Colonic mucosa (tissue), 4 donors: Measurements from ENCODE around the gene IVL. TPM values are rescaled to one million over a fixed set of nuclear protein-coding genes. Genes with fewer than 3 reads are reported as not detected.

Source experiments
- DNase-seq: peaks from one replicate; pipeline ENCODE4 v3.0.0-alpha.2; 2020
- H3K27ac ChIP-seq: fragments of 200-600 bp; one replicate; pipeline ENCODE4 v1.8.0; 2021
- H3K27me3 ChIP-seq: fragments of 200-600 bp; one replicate; pipeline ENCODE4 v1.8.0; 2021
- H3K36me3 ChIP-seq: fragments of 200-600 bp; one replicate; pipeline ENCODE4 v1.8.0; 2021
- H3K4me1 ChIP-seq: fragments of 200-600 bp; one replicate; pipeline ENCODE4 v1.8.0; 2021; ENCODE audit warnings: mild to moderate bottlenecking
- H3K4me3 ChIP-seq: fragments of 200-600 bp; one replicate; pipeline ENCODE4 v1.8.0; 2021
- H3K9ac ChIP-seq, 2 donors: one replicate each; pipeline ENCODE4 v1.7.0; 2013; ENCODE audit warnings: control low read depth in 2 of 2, low read depth in 2 of 2, low read length in 2 of 2
- H3K9me3 ChIP-seq: fragments of 200-600 bp; one replicate; pipeline ENCODE4 v1.8.0; 2021
- CTCF ChIP-seq: fragments of 200-600 bp; IDR thresholded peaks from one replicate; pipeline ENCODE4 v1.8.0; 2022; ENCODE audit warnings: antibody characterized with exemption, mild to moderate bottlenecking
- intact Hi-C: fragments of 100-400 bp; cut with DNase I; formaldehyde crosslinking; loops from one replicate; pipeline ENCODE4 v1.14.1; 2022
- total RNA-seq, 2 donors: library from RNA; stranded (reverse); fragmentation: NEBNext Ultra II Directional in 1 of 2; extraction: Animal tissue kit (Norgen Biotek cat#: 25700) in 1 of 2; gene quantifications; one replicate each; pipeline ENCODE4 v1.2.1, GENCODE V29; 2021
- donor health status: healthy.
- donor health status: DM: no; HTN: no; CAD: no.
- donor health status: DM: no; HTN: no; CAD: no.

IVL gene
- total RNA-seq, 2 donors from 2014 or later: not detected

GRCh38 chr1:152957561-152957960 lies 49.2 kb downstream of the IVL start:
- H3K27me3 ChIP-seq: no peaks in the 10 kb centered on the region
- H3K9me3 ChIP-seq: no peaks in the 10 kb centered on the region
- H3K36me3 ChIP-seq: no peaks in the 10 kb centered on the region
- no peak for DNase-seq
- H3K27ac ChIP-seq: no peak overlapping the region
- intact Hi-C loops: no loop called here
- H3K4me1 ChIP-seq: no peaks in the 10 kb centered on the region
- no peak overlapping the region for H3K9ac ChIP-seq
- no peak for TF ChIP-seq CTCF
- no peak overlapping the region for H3K4me3 ChIP-seq

- no peak overlapping the region for H3K27ac ChIP-seq
- H3K4me3 ChIP-seq: no peak overlapping the region
- no peak for TF ChIP-seq CTCF
- no peak overlapping the region for H3K9ac ChIP-seq
- no peak for DNase-seq
- no peaks in the 10 kb centered on the region for H3K36me3 ChIP-seq
- intact Hi-C loops: no loop called here
- H3K9me3 ChIP-seq: no peaks in the 10 kb centered on the region
- no peaks in the 10 kb centered on the region for H3K27me3 ChIP-seq
- H3K4me1 ChIP-seq: no peaks in the 10 kb centered on the region
These were observed 50.9 kb downstream of the IVL start for GRCh38 chr1:152959273-152959672.

GRCh38 chr1:152959801-152960451 lies 51.6 kb downstream of the IVL start:
- Histone ChIP-seq H3K4me3 (no peak overlapping the region), H3K27ac (no peak overlapping the region), H3K9ac (no peak overlapping the region), H3K27me3 (no peaks in the 10 kb centered on the region), H3K9me3 (no peaks in the 10 kb centered on the region), H3K4me1 (no peaks in the 10 kb centered on the region), H3K36me3 (no peaks in the 10 kb centered on the region)
- TF ChIP-seq CTCF: no peak
- intact Hi-C loops: no loop called here
- DNase-seq: no peak

GRCh38 chr1:152960452-152961044 lies 52.2 kb downstream of the IVL start:
- H3K9me3 ChIP-seq: no peaks in the 10 kb centered on the region
- intact Hi-C loops: no loop called here
- no peaks in the 10 kb centered on the region for H3K27me3 ChIP-seq
- H3K4me3 ChIP-seq: no peak overlapping the region
- DNase-seq: no peak
- no peak overlapping the region for H3K27ac ChIP-seq
- TF ChIP-seq CTCF: no peak
- no peaks in the 10 kb centered on the region for H3K4me1 ChIP-seq
- no peak overlapping the region for H3K9ac ChIP-seq
- no peaks in the 10 kb centered on the region for H3K36me3 ChIP-seq

Other genes with a start within 250 kb of the IVL start
- not detected for gene LCE2D, start 245.2 kb upstream of the IVL start, total RNA-seq
- gene LCE2C, start 233.3 kb upstream of the IVL start, total RNA-seq: not detected
- gene LCE2B, start 222.4 kb upstream of the IVL start, total RNA-seq: not detected
- gene LCE2A, start 210.2 kb upstream of the IVL start, total RNA-seq: not detected
- not detected for gene LCE4A, start 200.4 kb upstream of the IVL start, total RNA-seq
- not detected for gene KPRP, start 150.5 kb upstream of the IVL start, total RNA-seq
- not detected for gene LCE1F, start 133.4 kb upstream of the IVL start, total RNA-seq
- not detected for gene LCE1E, start 122.3 kb upstream of the IVL start, total RNA-seq
- not detected for gene LCE1D, start 111.8 kb upstream of the IVL start, total RNA-seq
- not detected for gene LCE1C, start 101.9 kb upstream of the IVL start, total RNA-seq
- not detected for gene LCE1B, start 96.6 kb upstream of the IVL start, total RNA-seq
- gene LCE1A, start 81.1 kb upstream of the IVL start, total RNA-seq: not detected
- not detected for gene LCE6A, start 65.7 kb upstream of the IVL start, total RNA-seq
- gene LCE7A, start 48.5 kb upstream of the IVL start, total RNA-seq: not detected
- not detected for gene SMCP, start 30.2 kb upstream of the IVL start, total RNA-seq
- gene SPRR5, start 38.7 kb downstream of the IVL start, total RNA-seq: not detected
- gene SPRR4, start 62.1 kb downstream of the IVL start, total RNA-seq: not detected
- not detected for gene SPRR1A, start 75.5 kb downstream of the IVL start, total RNA-seq
- gene SPRR3, start 93.2 kb downstream of the IVL start, total RNA-seq: not detected
- gene SPRR1B, start 122.7 kb downstream of the IVL start, total RNA-seq: not detected
- gene SPRR2D, start 132.6 kb downstream of the IVL start, total RNA-seq: not detected
- gene SPRR2A, start 149.0 kb downstream of the IVL start, total RNA-seq: not detected
- not detected for gene SPRR2B, start 163.1 kb downstream of the IVL start, total RNA-seq
- not detected for gene SPRR2E, start 186.0 kb downstream of the IVL start, total RNA-seq
- not detected for gene SPRR2F, start 205.0 kb downstream of the IVL start, total RNA-seq
- not detected for gene SPRR2G, start 242.3 kb downstream of the IVL start, total RNA-seq